Activated CD4-positive, CD25-positive, alpha-beta regulatory T cell treated with anti-CD3 and anti-CD28 coated beads, Interleukin-2, amount 50 U/mL, for 24 hours (primary cell): Measurements from ENCODE around the gene CBARP.

ENCODE experiments used
- ATAC-seq, 2 donors: fragments of 150-1000 bp; cut with Tn5 transposase; one replicate each; pipeline ENCODE4 v1.10.0; 2021; ENCODE audit warnings: mild to moderate bottlenecking in 1 of 2, moderate library complexity in 1 of 2

Gene CBARP

DNA sequence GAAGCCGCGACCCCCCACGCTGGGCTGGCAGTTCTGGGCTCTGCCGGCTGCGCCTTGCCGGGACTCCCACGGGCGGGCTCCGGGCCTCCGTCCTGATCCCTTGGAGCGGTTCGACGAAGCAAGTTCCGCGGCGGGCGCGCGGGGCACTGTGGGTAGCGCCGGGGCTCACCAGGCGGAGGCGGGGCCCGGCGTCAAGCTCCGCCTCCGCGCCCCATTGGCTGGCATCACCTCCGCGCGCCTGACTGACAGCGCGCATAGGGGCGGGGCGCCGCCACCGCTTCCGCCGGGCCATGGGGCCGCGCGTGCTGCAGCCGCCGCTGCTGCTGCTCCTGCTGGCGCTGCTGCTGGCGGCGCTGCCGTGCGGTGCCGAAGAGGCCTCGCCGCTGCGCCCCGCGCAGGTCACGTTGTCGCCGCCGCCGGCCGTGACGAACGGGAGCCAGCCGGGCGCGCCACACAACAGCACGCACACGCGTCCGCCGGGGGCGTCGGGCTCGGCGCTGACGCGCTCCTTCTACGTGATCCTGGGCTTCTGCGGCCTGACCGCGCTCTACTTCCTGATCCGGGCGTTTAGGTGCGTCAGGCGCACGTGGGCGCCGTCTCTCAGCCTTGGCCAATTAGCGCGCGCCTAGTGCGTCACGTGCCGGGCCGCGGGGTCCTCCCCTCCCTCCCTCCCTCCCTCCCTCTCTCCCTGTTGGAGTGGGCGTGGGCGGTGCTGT is 37.6 kb upstream of the CBARP start, which contains the start of gene FAM174C:
Gene FAM174C, plus strand, starts transcription at position 271 of the 716 bp plus-strand sequence. Its CDS starts 20 bp downstream, at position 291.
- peak; percentile 87 to 88 for ATAC-seq

DNA sequence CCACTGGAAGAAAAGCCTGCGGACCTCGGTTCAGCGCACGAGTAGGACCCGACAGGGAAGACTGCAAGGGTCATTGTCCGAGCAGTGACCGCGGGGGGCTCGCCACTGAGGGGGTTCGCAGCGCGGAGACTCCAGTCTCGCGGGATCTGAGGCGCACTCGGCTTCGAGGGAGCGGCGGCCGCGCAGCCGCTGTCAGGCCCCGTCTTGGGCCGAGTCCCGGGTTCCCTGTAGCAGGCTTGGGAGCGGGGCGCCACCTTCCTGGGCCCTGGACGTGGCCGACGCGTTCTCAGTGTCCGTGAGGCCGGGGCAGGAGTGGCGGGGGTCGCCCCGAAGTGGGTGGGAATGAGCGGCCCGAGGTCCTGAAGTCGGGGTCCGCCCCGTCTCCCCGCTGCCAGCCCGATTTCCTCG is 37.1 kb upstream of the CBARP start:
- ATAC-seq, result no peak

DNA sequence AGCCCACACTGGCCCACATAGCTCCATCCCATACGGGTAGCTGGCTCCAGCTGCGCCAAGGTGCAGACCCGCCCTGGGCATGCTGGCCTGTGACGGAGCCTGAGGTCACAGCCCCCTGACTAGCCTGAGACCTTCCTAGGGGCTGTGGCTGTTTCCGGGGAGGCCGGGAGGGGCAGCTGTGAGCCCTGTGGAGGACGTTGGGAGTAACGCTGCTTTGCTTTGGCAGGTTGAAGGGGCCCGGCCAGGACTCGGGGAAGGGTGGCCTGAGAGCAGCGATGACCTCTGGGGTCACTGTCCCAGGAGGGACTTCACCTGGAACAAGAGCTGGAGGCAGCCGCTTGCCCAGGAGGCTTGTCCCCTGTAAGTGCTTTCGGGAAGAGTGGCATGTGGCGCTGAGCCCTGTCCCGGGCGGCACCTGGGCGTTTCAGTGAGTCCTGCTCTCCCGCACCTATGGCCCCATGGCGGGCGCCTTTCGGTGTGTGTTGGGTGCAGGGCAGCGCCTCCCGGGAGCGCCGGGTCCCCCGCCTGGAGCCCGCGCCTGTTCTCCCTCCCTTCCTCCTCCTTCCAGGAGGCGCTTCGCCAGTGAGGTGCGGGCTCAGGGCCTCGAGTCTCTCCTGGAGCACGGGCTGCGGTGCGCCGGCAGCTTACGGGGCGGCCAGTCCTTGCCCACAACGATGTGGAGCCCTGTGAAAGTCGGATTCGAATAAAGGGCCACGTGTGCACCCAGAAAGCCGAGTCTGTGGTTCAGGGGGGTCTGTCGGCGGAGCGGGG is 36.5 kb upstream of the CBARP start:
- ATAC-seq, result no peak

DNA sequence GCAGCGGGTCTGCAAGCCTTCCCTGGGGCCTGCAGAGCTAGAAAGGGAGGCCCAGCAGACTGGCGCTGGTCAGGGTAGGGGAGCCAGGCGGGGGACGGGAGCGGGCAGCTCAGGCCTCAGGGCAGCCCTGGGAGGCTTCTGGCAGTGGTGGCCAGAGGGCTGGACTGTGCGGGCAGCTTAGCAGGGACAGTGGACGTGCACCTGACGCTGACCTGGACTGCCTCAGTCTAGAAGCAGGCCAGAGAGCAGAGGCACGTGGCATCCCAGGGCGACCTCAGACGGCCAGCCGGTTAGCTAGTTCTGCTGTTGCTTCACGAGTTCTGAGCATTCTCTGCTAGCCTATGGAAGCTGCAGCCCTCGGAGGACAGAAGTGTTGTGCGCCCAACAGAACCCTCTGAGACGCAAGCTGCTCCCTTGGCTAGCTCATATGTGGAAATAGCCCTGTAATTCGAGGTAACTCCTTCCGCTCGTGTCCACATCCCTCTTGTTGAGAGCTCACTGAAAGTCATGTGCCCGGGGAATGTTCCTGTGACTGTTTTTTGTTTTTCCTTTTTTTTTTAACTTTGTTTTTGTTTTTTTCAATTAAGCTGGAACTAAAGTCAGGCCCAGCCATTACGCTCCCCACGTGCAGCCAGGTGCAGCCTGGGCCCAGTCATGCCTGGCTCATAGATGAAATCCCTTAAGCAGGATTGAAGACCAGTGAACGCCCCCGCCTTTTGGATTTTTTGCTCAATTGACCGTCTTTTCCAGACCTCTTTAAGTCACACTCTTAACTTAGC is 35.6 kb upstream of the CBARP start:
- no peak for ATAC-seq

DNA sequence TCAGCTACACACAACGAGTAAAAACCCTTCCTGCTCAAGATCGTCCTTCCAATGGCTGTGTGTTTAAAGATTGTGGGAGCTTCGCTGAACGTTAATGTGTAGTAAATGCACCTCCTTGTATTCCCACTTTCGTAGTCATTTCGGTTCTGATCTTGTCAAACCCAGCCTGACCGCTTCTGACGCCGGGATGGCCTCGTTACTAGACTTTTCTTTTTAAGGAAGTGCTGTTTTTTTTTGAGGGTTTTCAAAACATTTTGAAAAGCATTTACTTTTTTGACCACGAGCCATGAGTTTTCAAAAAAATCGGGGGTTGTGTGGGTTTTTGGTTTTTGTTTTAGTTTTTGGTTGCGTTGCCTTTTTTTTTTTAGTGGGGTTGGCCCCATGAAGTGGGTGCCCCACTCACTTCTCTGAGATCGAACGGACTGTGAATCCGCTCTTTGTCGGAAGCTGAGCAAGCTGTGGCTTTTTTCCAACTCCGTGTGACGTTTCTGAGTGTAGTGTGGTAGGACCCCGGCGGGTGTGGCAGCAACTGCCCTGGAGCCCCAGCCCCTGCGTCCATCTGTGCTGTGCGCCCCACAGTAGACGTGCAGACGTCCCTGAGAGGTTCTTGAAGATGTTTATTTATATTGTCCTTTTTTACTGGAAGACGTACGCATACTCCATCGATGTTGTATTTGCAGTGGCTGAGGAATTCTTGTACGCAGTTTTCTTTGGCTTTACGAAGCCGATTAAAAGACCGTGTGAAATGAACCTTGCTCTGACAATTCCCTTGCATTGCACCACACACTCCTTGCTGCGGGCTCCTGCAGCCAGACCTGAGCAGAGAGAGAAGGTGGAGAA is 34.8 kb upstream of the CBARP start:
- ATAC-seq, result no peak

DNA sequence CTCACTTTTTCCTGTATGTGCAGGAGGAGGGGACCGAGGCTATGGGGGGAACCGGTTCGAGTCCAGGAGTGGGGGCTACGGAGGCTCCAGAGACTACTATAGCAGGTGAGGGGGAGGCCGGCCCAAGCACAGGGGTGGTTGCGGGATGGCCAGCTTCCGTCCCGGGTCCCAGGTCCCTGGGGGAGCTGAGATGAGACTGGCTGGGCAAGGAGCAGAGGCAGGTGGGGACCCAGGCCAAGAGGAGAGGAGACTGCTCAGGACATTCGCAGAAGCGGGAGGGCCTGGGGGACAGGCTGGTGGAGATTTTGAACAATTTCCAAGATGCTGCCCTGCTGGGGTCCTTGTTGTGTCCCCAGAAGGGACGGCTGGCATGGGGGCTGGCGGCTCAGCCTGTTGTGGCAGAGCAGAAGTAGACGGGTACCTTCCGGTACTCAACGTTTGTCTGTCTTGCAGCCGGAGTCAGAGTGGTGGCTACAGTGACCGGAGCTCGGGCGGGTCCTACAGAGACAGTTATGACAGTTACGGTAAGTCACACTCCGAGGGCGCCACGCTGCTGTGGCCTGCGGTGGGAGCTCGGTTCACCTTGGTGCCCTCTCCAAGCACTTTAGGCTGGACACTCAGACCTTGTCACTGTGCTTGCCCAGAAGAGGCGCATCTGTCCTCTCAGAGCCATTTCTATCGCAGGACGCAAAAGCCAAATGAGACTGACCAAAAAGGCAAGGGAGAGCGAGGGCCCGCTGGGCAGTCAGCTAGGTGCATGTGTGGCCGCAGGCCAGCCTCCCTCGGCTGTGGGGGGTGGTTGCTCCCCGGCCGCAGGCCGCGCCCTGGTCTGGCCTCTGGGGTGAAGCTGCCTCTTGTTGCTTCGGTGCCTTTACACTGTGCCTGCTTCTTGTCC is 34.0 kb upstream of the CBARP start:
- no peak for ATAC-seq

DNA sequence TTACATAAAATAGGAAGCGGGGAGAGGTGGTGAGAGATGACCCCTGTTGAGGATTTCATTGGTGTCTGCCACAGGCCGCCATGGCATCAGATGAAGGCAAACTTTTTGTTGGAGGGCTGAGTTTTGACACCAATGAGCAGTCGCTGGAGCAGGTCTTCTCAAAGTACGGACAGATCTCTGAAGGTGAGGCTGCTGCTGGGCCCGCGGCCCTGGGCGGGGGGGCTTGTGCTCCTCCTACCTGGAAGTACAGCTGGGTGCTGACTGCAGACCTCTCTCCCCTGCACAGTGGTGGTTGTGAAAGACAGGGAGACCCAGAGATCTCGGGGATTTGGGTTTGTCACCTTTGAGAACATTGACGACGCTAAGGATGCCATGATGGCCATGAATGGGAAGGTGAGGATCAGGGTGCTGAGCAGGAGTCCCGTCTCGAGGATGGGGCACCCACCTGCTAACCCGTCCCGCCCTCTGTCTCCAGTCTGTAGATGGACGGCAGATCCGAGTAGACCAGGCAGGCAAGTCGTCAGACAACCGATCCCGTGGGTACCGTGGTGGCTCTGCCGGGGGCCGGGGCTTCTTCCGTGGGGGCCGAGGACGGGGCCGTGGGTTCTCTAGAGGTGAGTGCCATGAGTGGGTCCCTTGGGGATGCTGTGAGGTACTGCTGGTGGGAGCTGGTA is 33.2 kb upstream of the CBARP start:
- ATAC-seq, result no peak

DNA sequence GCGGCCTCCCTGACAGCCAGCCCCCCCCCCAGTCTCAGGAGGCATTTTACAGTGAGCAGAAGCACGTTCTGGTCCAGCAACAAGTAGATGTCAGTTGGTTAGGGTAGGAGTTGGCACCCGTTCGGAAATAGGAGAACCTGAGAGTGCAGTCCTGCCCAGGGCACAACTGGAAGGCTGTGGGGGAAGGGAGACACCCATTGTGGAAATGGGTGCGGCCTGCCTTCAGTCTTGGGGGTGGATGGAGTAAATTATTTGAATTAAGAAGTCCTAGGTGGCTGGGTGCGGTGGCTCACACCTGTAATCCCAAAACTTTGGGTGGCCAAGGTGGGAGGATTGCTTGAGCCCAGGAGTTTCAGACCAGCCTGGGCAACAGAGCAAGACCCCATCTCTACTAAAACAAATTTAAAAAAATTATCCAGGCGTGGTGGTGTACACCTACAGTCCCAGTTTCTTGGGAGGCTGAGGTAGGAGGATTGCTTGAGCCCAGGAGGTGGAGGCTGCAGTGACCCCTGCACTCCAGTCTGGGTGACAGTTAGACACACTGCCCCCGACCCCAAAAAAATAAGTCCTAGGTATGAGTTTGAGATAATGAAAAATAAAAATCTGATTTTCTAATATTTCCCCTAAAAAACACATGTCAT is 32.5 kb upstream of the CBARP start:
- ATAC-seq, result no peak

DNA sequence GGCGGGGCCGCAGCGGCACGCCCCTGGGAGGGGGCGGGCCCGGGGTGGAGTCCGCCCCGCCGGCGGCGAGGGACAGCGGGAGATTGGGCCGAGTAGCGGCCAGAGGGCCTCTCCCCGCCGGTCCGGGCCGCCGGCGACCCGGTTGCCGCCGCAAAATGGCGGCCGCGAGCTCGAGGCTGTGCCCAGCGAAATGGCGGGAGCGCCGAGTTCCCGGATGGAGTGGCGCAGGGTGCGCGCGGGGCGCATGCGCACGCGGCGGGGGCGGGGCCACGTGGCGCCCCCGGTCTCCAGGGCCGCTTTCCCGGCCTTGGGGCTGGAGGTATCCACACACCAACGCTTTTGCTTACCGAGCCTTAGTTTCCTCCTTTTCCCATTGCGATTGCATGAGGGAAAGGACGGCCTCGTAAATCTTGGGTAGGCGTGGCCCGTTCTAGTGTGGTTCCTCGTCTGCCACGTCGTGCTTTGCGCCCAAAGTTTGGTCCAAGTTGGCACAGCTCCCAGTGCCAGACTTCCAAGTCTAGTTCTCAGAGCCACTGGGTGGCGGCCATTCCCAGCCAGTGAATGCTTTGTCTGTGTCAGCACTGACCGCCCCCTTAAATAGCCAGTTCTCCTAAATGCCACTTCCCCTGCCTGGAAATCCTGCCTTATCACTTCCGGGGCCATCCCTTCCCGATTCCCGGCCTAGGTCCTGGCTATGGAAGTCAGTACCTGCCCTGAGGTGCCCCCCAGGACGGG is 31.8 kb upstream of the CBARP start:
- peak; percentile 36 to 41 for ATAC-seq

DNA sequence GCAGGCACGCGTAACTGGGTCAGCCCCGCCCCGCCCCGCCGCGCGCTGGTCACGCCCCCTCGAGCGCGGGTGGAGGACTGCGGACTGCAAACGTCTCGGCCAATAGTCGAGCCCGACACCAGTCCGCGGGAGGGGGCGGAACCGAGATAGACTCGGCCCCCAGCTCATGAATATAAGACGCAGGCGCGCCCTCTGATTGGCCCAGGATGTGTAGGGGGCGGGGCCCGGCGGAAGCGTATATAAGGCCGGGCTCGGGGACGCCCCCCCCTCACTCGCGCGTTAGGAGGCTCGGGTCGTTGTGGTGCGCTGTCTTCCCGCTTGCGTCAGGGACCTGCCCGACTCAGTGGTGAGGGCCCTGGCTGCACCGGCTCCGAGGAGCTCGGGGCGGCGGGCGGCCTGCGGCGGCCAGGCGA is 31.3 kb upstream of the CBARP start, which contains the start of gene CIRBP:
Gene CIRBP, plus strand, starts transcription at position 268 of the 413 bp plus-strand sequence. CDS start 1,602 bp downstream, outside the sequence.
- peak; percentile 76 to 78 for ATAC-seq

DNA sequence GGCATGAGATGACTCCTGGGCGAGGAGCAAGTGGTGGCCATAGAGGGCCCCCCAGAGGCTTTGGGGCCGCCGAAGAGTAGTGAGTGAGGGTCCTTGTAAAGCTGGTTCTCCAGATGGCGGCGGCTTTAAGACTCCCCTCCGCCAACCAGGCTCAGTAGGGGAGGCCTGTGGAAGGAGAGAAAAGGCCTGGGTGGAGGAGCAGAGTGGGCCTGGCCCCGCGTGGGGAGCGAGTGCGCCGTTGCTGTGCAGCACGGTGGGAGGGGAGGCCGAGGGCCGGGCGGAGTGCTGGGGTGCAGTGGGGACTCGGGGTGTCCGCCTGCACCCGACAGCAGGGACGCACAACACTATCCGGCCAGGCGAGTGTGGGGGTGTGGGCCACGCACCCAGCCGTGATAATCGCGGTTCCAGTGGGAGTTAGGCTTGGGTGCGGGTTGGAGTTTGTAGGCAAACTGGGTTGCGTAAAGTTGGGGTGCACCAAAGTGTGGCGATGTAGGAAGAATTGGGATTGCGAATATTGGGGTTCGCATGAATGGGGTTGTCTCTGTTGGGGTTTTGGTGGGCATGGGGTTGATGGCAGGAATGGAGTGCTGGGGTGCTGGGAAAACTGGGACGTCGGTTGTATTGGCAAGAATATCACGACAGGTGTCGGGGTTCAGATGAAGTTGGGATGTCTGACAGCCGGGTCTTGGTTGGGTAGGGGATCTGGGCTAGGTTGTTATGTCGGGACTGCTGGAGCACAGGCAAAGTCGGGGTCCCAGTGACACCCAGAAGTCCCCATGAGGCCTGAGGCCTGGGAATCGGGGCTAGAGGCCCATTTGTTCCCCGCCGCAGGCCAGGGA is 30.6 kb upstream of the CBARP start:
- no peak for ATAC-seq

DNA sequence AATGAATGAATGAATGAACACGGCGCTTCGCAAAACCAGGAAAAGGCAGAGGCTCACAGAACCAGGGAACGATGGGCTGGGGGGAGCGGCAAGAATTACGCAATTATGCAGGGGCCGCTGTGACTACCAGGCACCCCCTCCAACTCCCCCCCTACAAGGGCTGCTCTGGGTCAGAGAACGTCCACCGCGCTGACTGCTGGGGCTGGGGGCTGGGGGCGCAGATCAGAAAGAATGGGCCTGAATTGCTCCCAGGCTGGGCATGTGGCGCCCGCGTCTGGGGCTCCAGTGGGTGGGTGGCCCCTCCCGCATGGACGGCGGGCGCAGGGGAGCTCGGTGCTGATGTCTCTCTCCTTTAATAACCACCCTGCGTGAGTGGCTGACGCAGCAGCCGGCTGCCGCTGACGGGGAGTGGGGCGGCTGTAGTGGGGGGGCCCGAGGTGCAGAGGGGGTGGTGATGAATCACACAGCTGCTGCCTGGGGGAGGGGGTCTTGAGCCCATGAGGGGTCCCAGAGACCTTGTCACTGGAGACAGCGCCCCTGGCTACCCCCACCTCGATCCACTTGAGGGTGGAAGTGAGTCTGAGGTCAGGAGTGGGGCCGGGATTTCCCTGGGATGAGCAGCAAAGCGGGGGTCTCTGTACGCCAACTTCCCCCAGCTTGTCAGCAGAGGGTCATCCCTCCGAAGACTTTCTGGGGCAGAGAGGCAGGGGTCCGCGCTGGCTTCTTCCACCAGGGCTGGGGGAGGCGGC is 29.8 kb upstream of the CBARP start:
- no peak for ATAC-seq

DNA sequence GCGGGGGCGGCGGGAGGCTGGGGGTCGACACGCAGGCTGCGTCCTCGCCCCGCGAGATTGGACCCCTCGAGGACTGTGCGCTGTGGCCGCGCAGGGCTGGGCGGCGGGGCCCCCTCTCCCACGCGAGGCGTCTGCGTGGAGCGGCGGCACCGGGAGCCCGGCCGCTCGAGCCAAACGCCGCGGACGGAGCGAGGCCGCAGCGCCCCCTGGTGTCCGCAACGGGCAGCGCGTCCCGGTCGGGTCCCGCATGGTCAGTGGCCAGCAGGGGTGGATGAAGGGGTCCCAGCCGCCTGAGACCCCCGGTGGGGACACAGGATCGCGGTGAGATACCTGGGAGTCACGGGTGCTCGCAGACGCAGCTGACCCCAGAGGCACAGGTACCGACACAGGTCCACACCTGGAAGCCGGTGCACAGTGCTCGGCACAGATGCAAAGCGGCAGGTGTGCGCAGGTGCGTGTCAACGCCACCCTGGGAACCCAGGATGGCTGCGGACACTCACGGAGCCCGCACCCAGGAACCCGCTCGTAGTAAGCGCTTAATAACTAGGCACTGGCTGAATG is 29.2 kb upstream of the CBARP start:
- ATAC-seq, result peak; percentile 2 to 10

DNA sequence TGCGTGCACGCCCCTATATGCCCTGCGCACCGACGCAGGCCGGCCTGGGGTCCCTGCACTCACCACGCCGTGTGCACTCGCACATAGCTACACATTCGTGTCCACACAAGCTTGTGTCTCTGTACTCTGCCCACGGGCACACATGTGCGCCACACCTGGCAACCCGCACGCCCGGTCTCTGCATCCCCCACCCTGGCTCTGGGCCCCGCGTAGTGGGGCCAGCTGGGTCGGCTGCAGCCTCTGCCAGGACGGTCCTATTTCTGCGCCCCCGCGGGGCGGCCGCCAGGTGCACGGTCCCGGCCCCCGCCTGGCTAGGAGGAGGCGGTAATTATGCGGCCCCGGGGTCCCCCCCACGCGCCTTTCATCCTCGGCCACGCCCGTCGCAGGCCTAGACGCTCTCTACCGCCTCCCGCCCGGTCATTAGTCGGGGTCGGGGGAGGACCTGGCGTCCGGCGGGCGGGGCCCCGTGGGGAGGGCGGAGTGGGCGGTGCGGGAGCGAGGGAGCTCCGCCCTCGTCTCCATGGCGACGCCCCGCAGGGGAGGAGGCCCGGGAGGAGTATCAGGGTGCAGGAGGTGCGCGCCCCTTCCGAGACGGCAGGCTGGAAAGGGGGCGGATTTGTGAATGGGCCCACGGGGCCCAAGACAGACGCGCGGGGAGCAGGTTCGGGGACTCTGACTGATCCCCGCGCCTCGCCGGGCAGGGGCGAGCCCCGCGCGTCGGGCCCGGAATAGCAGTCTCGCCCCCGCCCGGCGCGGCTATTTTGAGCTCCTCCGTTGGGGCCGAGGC is 28.5 kb upstream of the CBARP start:
- ATAC-seq, result peak; percentile 39

DNA sequence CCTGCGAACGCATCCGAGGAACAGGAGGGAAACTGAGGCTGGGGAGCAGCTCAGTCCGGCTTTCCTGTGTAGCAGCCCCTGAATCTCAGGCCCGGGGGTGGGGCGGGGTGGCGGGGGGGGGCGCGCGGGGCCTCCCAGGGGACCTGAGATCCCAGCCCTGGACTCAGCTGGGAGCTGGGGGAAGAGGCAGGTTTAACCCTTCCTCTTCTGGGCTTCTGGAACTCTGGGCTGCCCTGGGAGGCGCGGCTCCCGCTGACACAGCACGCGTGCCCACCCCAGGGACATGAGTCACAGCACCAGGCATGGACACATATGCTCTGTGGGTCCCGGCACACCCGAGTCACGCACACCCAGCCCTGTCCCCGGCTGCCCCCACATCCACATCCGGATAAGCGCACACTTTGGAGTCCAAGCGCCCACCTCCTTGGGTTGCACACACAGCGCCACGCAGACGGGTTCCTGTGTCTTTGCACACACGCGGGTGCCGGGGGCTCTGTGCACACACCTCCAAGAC is 27.9 kb upstream of the CBARP start:
- ATAC-seq, result peak; percentile 0
